Panc1 (cell line): Measurements from ENCODE around the gene ELF3. TPM values are rescaled to one million over a fixed set of nuclear protein-coding genes. Genes with fewer than 3 reads are reported as not detected.
A peak's percentile ranks its signal among the peaks of the same experiment; 100 is the strongest.

Experiments
- ATAC-seq: fragments of 200-7000 bp; cut with Tn5 transposase; 2 replicates; pipeline ENCODE4 v1.9.1; 2020; ENCODE audit warnings: mild to moderate bottlenecking, moderate library complexity
- BruUV-seq: library from RNA; stranded (reverse); fragments of 400-500 nt; replicated peaks from 2 replicates; lab custom pipeline; 2021; lab: Mats Ljungman, UMichigan
- CTCF ChIA-PET: fragments of 300-600 bp; sonication (Branson Sonifier 250); formaldehyde crosslinking; loops from one replicate; lab custom pipeline; 2022; ENCODE audit warnings: antibody characterized with exemption; lab: Charles Lee
- POLR2A ChIA-PET: fragments of 300-600 bp; sonication (Branson Sonifier 250); formaldehyde crosslinking; loops from one replicate; lab custom pipeline; 2022; ENCODE audit warnings: antibody characterized with exemption; lab: Charles Lee
- DNase-seq: peaks from one replicate; pipeline ENCODE4 v3.0.0-alpha.2; 2010; ENCODE audit warnings: low read depth, low spot score
- H3K27ac ChIP-seq: 2 replicates; pipeline ENCODE4 v1.5.1; 2011; ENCODE audit warnings: mild to moderate bottlenecking, low read length, inconsistent platforms
- H3K27me3 ChIP-seq: fragments of 200-500 bp; sonication (Bioruptor generic); 2 replicates; pipeline ENCODE4 v1.6.0; 2014; ENCODE audit warnings: low read length, inconsistent platforms; ENCODE audit not compliant: control insufficient read depth, insufficient read depth
- H3K36me3 ChIP-seq: fragments of 200-500 bp; sonication (Bioruptor generic); 2 replicates; pipeline ENCODE4 v1.5.1; 2014; ENCODE audit warnings: inconsistent platforms, mild to moderate bottlenecking, low read length, moderate library complexity; ENCODE audit not compliant: control insufficient read depth, insufficient read depth
- H3K4me1 ChIP-seq: 2 replicates; pipeline ENCODE4 v1.5.1; 2011; ENCODE audit warnings: inconsistent platforms, mild to moderate bottlenecking, low read length, moderate library complexity; ENCODE audit not compliant: control insufficient read depth, insufficient read depth
- H3K4me3 ChIP-seq, 2 experiments: 2 replicates each; pipeline ENCODE4 v1.5.1; 2011 to 2012; ENCODE audit warnings: low read depth in 2 of 2, low read length in 2 of 2, mild to moderate bottlenecking in 2 of 2, inconsistent platforms in 1 of 2, moderate library complexity in 1 of 2
- H3K9me3 ChIP-seq: fragments of 200-500 bp; sonication (Bioruptor generic); 2 replicates; pipeline ENCODE4 v1.5.1; 2014; ENCODE audit warnings: low read depth, mild to moderate bottlenecking, inconsistent platforms, low read length, moderate library complexity; ENCODE audit not compliant: control insufficient read depth, insufficient read depth
- POLR2AphosphoS5 ChIP-seq: IDR thresholded peaks from 2 replicates; pipeline ENCODE4 v1.6.1; 2012; ENCODE audit warnings: mild to moderate bottlenecking, low read depth, low read length, moderate library complexity
- SIN3A ChIP-seq: IDR thresholded peaks from 2 replicates; pipeline ENCODE4 v1.6.1; 2012; ENCODE audit warnings: low read depth, mild to moderate bottlenecking, low read length, moderate library complexity, borderline replicate concordance; ENCODE audit not compliant: insufficient read depth
- TCF7L2 ChIP-seq: IDR thresholded peaks from 2 replicates; pipeline ENCODE4 v1.6.1; 2011; ENCODE audit warnings: mild to moderate bottlenecking, low read depth, low read length, inconsistent platforms
- in situ Hi-C: cut with HindIII; loops from 2 replicates; pipeline ENCODE4 v1.10.0; 2016; ENCODE audit warnings: low sequenced_read_pairs, low pct_unique_long_range_greater_than_20kb
- intact Hi-C: fragments of 100-400 bp; cut with micrococcal nuclease; formaldehyde crosslinking; loops from one replicate; pipeline ENCODE4 v1.10.0; 2022; ENCODE audit not compliant: unreplicated experiment
- total RNA-seq: library from RNA; stranded (reverse); gene quantifications from one replicate; pipeline ENCODE4 v1.2.1, GENCODE V29; 2021; ENCODE audit not compliant: unreplicated experiment
- TF ChIP-seq, protein P1 (sequence below): fragments of 450-650 bp; IDR thresholded peaks from 2 replicates; pipeline ENCODE4 v1.5.1; 2017; ENCODE audit warnings: mild to moderate bottlenecking
- TF ChIP-seq, protein P2 (sequence below), 2 experiments: IDR thresholded peaks; 2 replicates each; pipeline ENCODE4 v1.6.1; 2011 to 2012; ENCODE audit warnings: low read depth in 2 of 2, control low read depth in 1 of 2, low read length in 1 of 2, mild to moderate bottlenecking in 1 of 2, moderate library complexity in 1 of 2; ENCODE audit not compliant: insufficient read depth in 1 of 2

ELF3 gene
- total RNA-seq, 1 experiment from 2014 or later, result 126 TPM

DNA sequence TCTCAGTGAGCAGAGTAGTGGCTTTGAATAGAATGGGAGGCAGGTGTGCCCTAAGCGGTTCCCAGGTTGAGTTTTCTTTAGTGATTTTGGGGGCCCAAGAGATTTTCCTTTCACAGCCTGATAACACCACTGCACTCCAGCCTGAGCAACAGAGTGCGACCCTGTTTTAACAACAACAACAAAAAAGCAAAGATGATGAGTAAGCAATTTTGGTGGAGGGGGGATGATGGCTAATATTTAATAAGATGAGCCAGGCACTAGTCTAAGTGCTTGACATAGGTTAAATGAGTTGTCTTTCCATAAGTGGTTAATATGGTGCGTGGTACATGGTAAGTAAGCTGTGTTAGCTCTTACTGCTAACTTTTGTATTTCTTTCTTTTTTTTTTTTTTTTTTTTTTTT lies 25.9 kb upstream of the ELF3 start:
- intact Hi-C loops (no loop called here), in situ Hi-C loops (no loop called here)
- no peaks in the 10 kb centered on the region for H3K27me3 ChIP-seq
- H3K9me3 ChIP-seq, result no peaks in the 10 kb centered on the region
- ATAC-seq, result no peak
- no peak for DNase-seq
- no TSS peak for BruUV-seq
- peak overlapping the region in 1 of 2 experiments; percentile 74; a peak in 2 of 4 replicates for H3K4me3 ChIP-seq
- ChIA-PET CTCF (interaction anchor here (0.8 to 1.1 kb wide), 2 partner anchors 15 to 137 kb away, joined by 3 read pairs; no protein-coding TSS in a partner anchor), POLR2A (interaction anchor here (0.6 to 1.0 kb wide), 3 partner anchors 20 to 122 kb away, joined by 3 to 5 read pairs (median 4); no protein-coding TSS in a partner anchor)
- peaks cover 8% of the 10 kb centered on the region for H3K4me1 ChIP-seq
- TF ChIP-seq POLR2AphosphoS5 (no peak), SIN3A (no peak), TCF7L2 (no peak)
- TF ChIP-seq, protein P1, sequence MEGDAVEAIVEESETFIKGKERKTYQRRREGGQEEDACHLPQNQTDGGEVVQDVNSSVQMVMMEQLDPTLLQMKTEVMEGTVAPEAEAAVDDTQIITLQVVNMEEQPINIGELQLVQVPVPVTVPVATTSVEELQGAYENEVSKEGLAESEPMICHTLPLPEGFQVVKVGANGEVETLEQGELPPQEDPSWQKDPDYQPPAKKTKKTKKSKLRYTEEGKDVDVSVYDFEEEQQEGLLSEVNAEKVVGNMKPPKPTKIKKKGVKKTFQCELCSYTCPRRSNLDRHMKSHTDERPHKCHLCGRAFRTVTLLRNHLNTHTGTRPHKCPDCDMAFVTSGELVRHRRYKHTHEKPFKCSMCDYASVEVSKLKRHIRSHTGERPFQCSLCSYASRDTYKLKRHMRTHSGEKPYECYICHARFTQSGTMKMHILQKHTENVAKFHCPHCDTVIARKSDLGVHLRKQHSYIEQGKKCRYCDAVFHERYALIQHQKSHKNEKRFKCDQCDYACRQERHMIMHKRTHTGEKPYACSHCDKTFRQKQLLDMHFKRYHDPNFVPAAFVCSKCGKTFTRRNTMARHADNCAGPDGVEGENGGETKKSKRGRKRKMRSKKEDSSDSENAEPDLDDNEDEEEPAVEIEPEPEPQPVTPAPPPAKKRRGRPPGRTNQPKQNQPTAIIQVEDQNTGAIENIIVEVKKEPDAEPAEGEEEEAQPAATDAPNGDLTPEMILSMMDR, result no peak
- TF ChIP-seq, protein P2, sequence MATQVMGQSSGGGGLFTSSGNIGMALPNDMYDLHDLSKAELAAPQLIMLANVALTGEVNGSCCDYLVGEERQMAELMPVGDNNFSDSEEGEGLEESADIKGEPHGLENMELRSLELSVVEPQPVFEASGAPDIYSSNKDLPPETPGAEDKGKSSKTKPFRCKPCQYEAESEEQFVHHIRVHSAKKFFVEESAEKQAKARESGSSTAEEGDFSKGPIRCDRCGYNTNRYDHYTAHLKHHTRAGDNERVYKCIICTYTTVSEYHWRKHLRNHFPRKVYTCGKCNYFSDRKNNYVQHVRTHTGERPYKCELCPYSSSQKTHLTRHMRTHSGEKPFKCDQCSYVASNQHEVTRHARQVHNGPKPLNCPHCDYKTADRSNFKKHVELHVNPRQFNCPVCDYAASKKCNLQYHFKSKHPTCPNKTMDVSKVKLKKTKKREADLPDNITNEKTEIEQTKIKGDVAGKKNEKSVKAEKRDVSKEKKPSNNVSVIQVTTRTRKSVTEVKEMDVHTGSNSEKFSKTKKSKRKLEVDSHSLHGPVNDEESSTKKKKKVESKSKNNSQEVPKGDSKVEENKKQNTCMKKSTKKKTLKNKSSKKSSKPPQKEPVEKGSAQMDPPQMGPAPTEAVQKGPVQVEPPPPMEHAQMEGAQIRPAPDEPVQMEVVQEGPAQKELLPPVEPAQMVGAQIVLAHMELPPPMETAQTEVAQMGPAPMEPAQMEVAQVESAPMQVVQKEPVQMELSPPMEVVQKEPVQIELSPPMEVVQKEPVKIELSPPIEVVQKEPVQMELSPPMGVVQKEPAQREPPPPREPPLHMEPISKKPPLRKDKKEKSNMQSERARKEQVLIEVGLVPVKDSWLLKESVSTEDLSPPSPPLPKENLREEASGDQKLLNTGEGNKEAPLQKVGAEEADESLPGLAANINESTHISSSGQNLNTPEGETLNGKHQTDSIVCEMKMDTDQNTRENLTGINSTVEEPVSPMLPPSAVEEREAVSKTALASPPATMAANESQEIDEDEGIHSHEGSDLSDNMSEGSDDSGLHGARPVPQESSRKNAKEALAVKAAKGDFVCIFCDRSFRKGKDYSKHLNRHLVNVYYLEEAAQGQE (IDR thresholded peaks at IDR 0.05; ENCODE audit: insufficient read depth in 1 of 2, low read depth in 2 of 2, low read length in 1 of 2), result no peak
- H3K27ac ChIP-seq, result no peak overlapping the region
- H3K36me3 ChIP-seq, result no peaks in the 10 kb centered on the region

DNA sequence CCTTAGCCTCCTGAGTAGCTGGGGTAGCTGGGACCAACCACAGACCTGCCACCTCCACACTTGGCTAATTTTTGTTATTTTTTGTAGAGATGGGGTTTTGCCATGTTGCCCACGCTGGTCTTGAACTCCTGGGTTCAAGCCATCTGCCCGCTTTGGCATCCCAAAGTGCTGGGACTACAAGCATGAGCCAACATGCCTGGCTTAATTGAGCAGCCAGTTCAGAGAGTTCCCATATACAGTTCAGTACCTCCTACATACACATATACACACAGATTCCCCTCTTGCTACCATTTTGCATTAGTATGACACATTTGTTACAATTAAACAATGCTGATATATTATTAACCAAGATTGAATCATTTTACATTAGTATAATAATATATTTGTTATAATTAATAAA lies 25.0 kb upstream of the ELF3 start:
- POLR2A ChIA-PET, result no interaction called here
- peaks cover 8% of the 10 kb centered on the region for H3K4me1 ChIP-seq
- H3K4me3 ChIP-seq, result no peak overlapping the region
- intact Hi-C loops (no loop called here), in situ Hi-C loops (no loop called here)
- TF ChIP-seq SIN3A (no peak), POLR2AphosphoS5 (no peak), TCF7L2 (no peak)
- TF ChIP-seq, protein P1, result no peak
- TF ChIP-seq, protein P2 (IDR thresholded peaks at IDR 0.05; ENCODE audit: insufficient read depth in 1 of 2, low read depth in 2 of 2, low read length in 1 of 2), result no peak
- H3K27ac ChIP-seq, result no peak overlapping the region
- no peak for DNase-seq
- BruUV-seq, result no TSS peak
- no peaks in the 10 kb centered on the region for H3K36me3 ChIP-seq
- no peaks in the 10 kb centered on the region for H3K27me3 ChIP-seq
- no peaks in the 10 kb centered on the region for H3K9me3 ChIP-seq
- ATAC-seq, result no peak
- CTCF ChIA-PET, result interaction anchor here (1.1 kb wide), 1 partner anchor 14 kb away, joined by 3 read pairs; no protein-coding TSS in a partner anchor
